Measurements from ENCODE around the gene USP30.

- TF ChIP-seq EZH2 (IDR thresholded peaks at IDR 0.05; ENCODE audit: borderline replicate concordance, low read depth, low read length, severe bottlenecking) (no peak), CTCF (IDR thresholded peaks at IDR 0.05; ENCODE audit: borderline replicate concordance, extremely low read depth, low read length, poor library complexity, severe bottlenecking) (no peak)
Observed at GRCh38 chr12:109121346-109121880, 69.0 kb downstream of the USP30 start.
